Neural crest cell (in vitro differentiated cells): ENCODE measurements around the gene CSAD. TPM values are rescaled to one million over a fixed set of nuclear protein-coding genes. Genes with fewer than 3 reads are reported as not detected.

ENCODE experiments used
- DNase-seq: peaks from one replicate; pipeline ENCODE4 v3.0.0; 2021; ENCODE audit warnings: low read depth, mixed read lengths, low spot score
- H3K27ac Mint-ChIP-seq: one replicate; pipeline ENCODE4 v1.8.0; 2021; ENCODE audit warnings: mild to moderate bottlenecking, mixed read lengths; ENCODE audit not compliant: unreplicated experiment
- H3K27me3 Mint-ChIP-seq: 2 replicates; pipeline ENCODE4 v1.8.0; 2021; ENCODE audit warnings: low read depth, mild to moderate bottlenecking, mixed read lengths
- H3K36me3 Mint-ChIP-seq: 2 replicates; pipeline ENCODE4 v1.8.0; 2021; ENCODE audit warnings: low read depth, mild to moderate bottlenecking, mixed read lengths
- H3K4me1 Mint-ChIP-seq: 2 replicates; pipeline ENCODE4 v1.8.0; 2021; ENCODE audit warnings: mixed read lengths
- H3K4me3 Mint-ChIP-seq: one replicate; pipeline ENCODE4 v1.8.0; 2021; ENCODE audit warnings: mild to moderate bottlenecking, mixed read lengths
- H3K9me3 Mint-ChIP-seq: 2 replicates; pipeline ENCODE4 v1.8.0; 2021; ENCODE audit warnings: mixed read lengths
- CTCF ChIP-seq: fragments of 200-600 bp; sonication (generic); conservative IDR thresholded peaks from 2 replicates; pipeline ENCODE4 v1.5.0; 2021; ENCODE audit warnings: antibody characterized with exemption, mild to moderate bottlenecking
- long read RNA-seq: library from polyadenylated mRNA; unstranded; transcript quantifications from one replicate; pipeline ENCODE4 v2.0.0, GENCODE V29; 2020
- total RNA-seq: library from RNA; stranded (reverse); gene quantifications from 2 replicates; pipeline ENCODE4 v1.2.1, GENCODE V29; 2021

CSAD gene, protein sequence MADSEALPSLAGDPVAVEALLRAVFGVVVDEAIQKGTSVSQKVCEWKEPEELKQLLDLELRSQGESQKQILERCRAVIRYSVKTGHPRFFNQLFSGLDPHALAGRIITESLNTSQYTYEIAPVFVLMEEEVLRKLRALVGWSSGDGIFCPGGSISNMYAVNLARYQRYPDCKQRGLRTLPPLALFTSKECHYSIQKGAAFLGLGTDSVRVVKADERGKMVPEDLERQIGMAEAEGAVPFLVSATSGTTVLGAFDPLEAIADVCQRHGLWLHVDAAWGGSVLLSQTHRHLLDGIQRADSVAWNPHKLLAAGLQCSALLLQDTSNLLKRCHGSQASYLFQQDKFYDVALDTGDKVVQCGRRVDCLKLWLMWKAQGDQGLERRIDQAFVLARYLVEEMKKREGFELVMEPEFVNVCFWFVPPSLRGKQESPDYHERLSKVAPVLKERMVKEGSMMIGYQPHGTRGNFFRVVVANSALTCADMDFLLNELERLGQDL
- total RNA-seq: 22.1 and 26.5 TPM in 2 replicates
- long read RNA-seq, partial matches to known transcripts: 1 of 1 reads
- long read RNA-seq, other reads (novel, unspliced or antisense): 0 of 1 reads

DNA sequence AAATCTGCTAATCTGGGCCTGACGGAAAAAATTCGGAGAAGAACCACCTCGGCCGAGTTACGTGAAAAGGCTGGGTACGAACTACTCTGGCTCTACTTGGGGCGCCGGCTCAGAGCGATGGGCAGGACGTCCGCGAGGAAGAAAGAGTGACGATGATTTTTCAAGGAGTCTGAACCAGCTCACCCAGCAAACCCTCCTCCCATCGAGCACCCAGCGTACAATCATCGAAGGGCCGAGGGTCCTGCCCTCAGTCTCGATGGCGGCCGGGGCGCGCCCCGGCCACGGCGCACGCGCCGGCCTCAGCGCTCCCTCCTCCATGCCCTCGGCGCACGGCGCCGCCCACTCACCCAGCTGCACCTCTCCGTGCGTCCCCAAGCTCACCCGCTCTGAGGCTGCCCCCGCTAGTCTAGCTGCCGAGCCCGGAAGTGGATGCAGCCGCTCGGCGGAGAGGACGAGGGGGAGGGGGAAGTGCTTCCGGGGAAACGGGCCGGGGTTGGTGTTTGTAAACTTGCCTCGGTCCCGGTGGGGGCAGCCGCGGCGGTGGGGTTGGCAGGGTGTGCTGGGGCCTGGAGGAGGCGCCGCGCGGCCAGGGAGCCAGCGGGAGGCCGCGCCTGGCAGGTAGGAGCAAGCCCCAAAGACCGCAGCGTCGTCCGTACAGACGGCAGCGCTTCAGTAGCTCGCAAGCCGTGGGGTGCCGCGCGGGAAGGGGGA, at the start of gene CSAD, which contains the start of gene ZNF740:
Gene CSAD (minus strand): TSS at position 706 of the 711 bp plus-strand sequence. CDS start 7,455 bp downstream, outside the sequence.
Gene ZNF740 (plus strand): TSS at position 503 of the 711 bp plus-strand sequence. CDS start 1,262 bp downstream, outside the sequence.
- no peaks in the 10 kb centered on the region for H3K27me3 Mint-ChIP-seq
- H3K36me3 Mint-ChIP-seq: peaks cover 11% of the 10 kb centered on the region
- peaks cover 46% of the 10 kb centered on the region for H3K4me1 Mint-ChIP-seq

DNA sequence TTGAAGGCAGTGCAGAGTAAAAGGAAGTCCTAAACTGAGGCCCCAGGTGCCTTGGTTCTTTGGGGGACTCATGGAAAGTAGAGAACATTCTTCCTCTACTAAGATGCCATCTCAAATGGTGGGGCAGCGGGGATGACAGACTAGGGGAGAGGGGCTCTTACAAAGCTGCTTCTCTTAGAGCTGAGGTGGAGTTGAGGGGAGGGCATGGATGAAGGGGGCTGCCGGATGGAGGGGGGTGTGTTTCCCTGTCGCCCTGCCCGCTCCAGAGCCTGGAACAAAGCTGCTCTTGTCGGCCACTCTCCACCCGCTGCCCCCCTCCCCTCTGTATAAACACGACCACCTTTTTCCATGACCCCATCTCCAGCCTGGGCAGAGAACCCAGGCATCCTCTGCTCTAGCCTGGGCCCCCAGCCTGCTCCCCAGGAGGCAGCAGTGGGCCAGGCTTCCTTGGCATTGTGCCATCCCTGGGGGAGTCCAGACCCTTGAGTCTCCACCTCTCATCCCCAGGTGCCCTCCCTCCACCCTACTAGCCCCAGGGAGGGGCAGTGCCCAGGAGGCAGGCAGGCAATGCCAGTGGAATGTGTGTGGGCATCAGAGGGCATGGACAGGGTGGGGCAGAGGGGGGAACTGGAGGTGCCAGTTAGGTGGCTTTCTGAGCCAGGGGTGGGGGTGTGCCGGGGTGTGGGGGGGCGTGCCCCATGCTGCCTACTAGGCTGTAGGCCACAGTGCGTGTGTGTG, 49.6 kb upstream of the CSAD start:
- no peak for DNase-seq
- peaks cover 52% of the 10 kb centered on the region for H3K4me1 Mint-ChIP-seq
- peaks cover 56% of the 10 kb centered on the region for H3K27me3 Mint-ChIP-seq
- no peaks in the 10 kb centered on the region for H3K9me3 Mint-ChIP-seq
- H3K36me3 Mint-ChIP-seq: no peaks in the 10 kb centered on the region
- H3K4me3 Mint-ChIP-seq: peak overlapping the region; percentile 65
- peak overlapping the region; percentile 44 for H3K27ac Mint-ChIP-seq
- no peak for TF ChIP-seq CTCF

More for the DNA sequence above, at the start of gene CSAD, which contains the start of gene ZNF740:
- Mint-ChIP-seq H3K9me3 (no peaks in the 10 kb centered on the region), H3K27ac (peak within 1 kb of the TSS; percentile 98), H3K4me3 (peak within 1 kb of the TSS; percentile 91)
- TF ChIP-seq CTCF: no peak
- DNase-seq: peak; percentile 95

- no peak for TF ChIP-seq CTCF
- no peak for DNase-seq
- Mint-ChIP-seq H3K4me1 (peaks cover 57% of the 10 kb centered on the region), H3K27me3 (peaks cover 62% of the 10 kb centered on the region), H3K27ac (peak overlapping the region; percentile 44), H3K9me3 (no peaks in the 10 kb centered on the region), H3K4me3 (peak overlapping the region; percentile 11), H3K36me3 (no peaks in the 10 kb centered on the region)
Measured at GRCh38 chr12:53229454-53229853, 48.7 kb upstream of the CSAD start.

DNA sequence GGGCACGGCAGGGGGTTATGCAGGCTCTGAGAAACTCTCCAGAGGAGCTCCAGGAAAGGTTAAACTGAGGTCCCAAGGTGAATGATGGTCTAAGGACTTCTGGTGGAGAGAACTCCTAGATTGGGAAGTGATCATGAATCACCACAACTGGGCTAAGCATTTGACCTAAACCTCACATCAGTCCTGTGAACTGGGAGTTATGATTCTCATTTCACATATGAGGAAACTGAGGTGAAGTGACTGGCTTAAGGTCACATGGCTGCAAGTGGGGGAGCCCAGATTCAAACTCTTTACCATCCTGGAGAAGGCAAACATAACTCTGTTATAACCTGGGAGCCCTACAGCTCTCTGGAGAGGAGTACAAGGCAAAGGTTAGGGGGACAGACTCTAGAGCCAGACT, 47.1 kb upstream of the CSAD start:
- DNase-seq: no peak
- Mint-ChIP-seq H3K9me3 (no peaks in the 10 kb centered on the region), H3K4me3 (no peak overlapping the region), H3K4me1 (peaks cover 59% of the 10 kb centered on the region), H3K36me3 (no peaks in the 10 kb centered on the region), H3K27ac (no peak overlapping the region), H3K27me3 (peaks cover 58% of the 10 kb centered on the region)
- TF ChIP-seq CTCF: no peak

DNA sequence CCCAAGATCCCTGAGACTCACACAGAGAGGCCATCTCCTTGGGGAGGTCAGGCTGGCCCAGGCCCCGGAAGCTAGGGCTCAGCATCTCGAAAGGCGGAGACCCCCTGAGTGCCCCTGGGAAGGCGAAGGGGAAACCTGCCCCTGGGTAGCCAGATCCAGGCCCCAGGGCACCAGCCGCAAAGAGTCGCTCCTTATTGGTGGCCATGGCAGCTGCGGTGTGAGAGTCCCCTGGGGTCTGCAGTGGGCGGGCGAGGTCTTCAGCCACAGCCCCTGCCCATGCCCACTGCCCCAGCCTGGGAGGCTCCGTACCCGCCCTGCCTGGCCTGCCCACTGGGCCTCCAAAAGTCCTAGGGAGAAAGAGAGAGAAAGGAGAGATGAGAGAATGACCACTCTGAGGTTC, 46.6 kb upstream of the CSAD start:
- H3K4me1 Mint-ChIP-seq: peaks cover 59% of the 10 kb centered on the region
- no peak for TF ChIP-seq CTCF
- no peaks in the 10 kb centered on the region for H3K36me3 Mint-ChIP-seq
- H3K27ac Mint-ChIP-seq: no peak overlapping the region
- no peak for DNase-seq
- H3K9me3 Mint-ChIP-seq: no peaks in the 10 kb centered on the region
- H3K27me3 Mint-ChIP-seq: peaks cover 53% of the 10 kb centered on the region
- H3K4me3 Mint-ChIP-seq: peak overlapping the region; percentile 65
